Tibial nerve (tissue), 4 donors: Measurements from ENCODE around the gene CLN6. TPM values are rescaled to one million over a fixed set of nuclear protein-coding genes. Genes with fewer than 3 reads are reported as not detected.

ENCODE experiments used
- DNase-seq, 2 donors: peaks; one replicate each; pipeline ENCODE4 v3.0.0-alpha.2; 2019; ENCODE audit warnings: low spot score in 2 of 2
- H3K27ac ChIP-seq, 4 donors: fragments of 200-600 bp; sonication (generic) in 3 of 4; one replicate each; pipeline ENCODE4 v1.5.1; 2017 to 2019; ENCODE audit warnings: mild to moderate bottlenecking in 1 of 4
- H3K27me3 ChIP-seq, 2 donors: fragments of 200-600 bp; sonication (generic) in 1 of 2; one replicate each; pipeline versions ENCODE4 v1.5.1 to v1.6.0; 2017 to 2019
- H3K36me3 ChIP-seq, 3 donors: fragments of 200-600 bp; sonication (generic); one replicate each; pipeline ENCODE4 v1.5.1; 2018 to 2019
- H3K4me1 ChIP-seq, 4 donors: fragments of 200-600 bp; sonication (generic) in 3 of 4; one replicate each; pipeline ENCODE4 v1.5.1; 2017 to 2019
- H3K4me3 ChIP-seq, 4 donors: fragments of 200-600 bp; sonication (generic) in 3 of 4; one replicate each; pipeline ENCODE4 v1.5.1; 2017 to 2019; ENCODE audit warnings: mild to moderate bottlenecking in 1 of 4, moderate library complexity in 1 of 4
- H3K9me3 ChIP-seq, 4 donors: fragments of 200-600 bp; sonication (generic) in 3 of 4; one replicate each; pipeline ENCODE4 v1.5.1; 2017 to 2019
- CTCF ChIP-seq, 5 experiments: fragments of 200-600 bp in 3 of 5; fragments of 450-650 bp in 2 of 5; sonication (generic) in 3 of 5; IDR thresholded peaks; one replicate each; pipeline ENCODE4 v1.5.1; 2016 to 2019; ENCODE audit warnings: antibody characterized with exemption in 5 of 5, mild to moderate bottlenecking in 3 of 5, moderate library complexity in 2 of 5
- EP300 ChIP-seq, 2 donors: sonication (generic); formaldehyde crosslinking; IDR thresholded peaks; one replicate each; pipeline ENCODE4 v1.6.1; 2017; ENCODE audit warnings: antibody characterized with exemption in 2 of 2, mild to moderate bottlenecking in 1 of 2
- POLR2A ChIP-seq, 2 donors: fragments of 450-650 bp; IDR thresholded peaks; one replicate each; pipeline ENCODE4 v1.6.1; 2017; ENCODE audit warnings: antibody characterized with exemption in 2 of 2, mild to moderate bottlenecking in 2 of 2, moderate library complexity in 2 of 2
- WGBS, 2 donors: methylation state at CpG; one replicate each; pipeline ENCODE4 v1.1.5; 2018; 5-methylcytosine and 5-hydroxymethylcytosine counted together
- total RNA-seq, 4 donors: library from RNA; depleted of rRNA; stranded (reverse); fragments of >200 nt; gene quantifications; one replicate each; pipeline ENCODE4 v1.1.0, GENCODE V29; 2016

CLN6 gene
- total RNA-seq, result 10 to 100 TPM; 10.0 to 28.8 (median 16.3) TPM

GRCh38 chr15:68229386-68230156 lies at the start of gene CLN6:
Gene CLN6, minus strand, starts transcription at chr15:68229728. Its CDS starts 144 bp downstream, at chr15:68229584.
- peaks cover 0 to 22% (median 10%) of the 10 kb centered on the region in 4 donors for H3K4me1 ChIP-seq
- H3K27me3 ChIP-seq, result no peaks in the 10 kb centered on the region
- H3K27ac ChIP-seq, result peak within 1 kb of the TSS; percentile 85 to 93 (median 86)
- no peaks in the 10 kb centered on the region for H3K36me3 ChIP-seq
- H3K4me3 ChIP-seq, result peak within 1 kb of the TSS; percentile 80 to 98 (median 92)
- peak; percentile 53 to 63 for DNase-seq
- 0 to 1% methylated on average over 24 to 39 of the region's 82 CpGs for WGBS, 2 donors
- TF ChIP-seq POLR2A (IDR thresholded peaks at IDR 0.05) (peak; percentile 6 to 57), EP300 (IDR thresholded peaks at IDR 0.05) (peak in 1 of 2 donors; percentile 39), CTCF (IDR thresholded peaks at IDR 0.05) (peak in 1 of 5 experiments; percentile 42)
- H3K9me3 ChIP-seq, result no peaks in the 10 kb centered on the region

GRCh38 chr15:68278595-68279405 lies 49.3 kb upstream of the CLN6 start:
- H3K4me1 ChIP-seq, result peaks cover 0 to 59% (median 39%) of the 10 kb centered on the region in 4 donors
- H3K9me3 ChIP-seq, result no peaks in the 10 kb centered on the region
- 1% methylated on average over 23 of the region's 23 CpGs for WGBS, 2 donors
- no peak for DNase-seq
- TF ChIP-seq CTCF (IDR thresholded peaks at IDR 0.05), result no peak
- TF ChIP-seq POLR2A (IDR thresholded peaks at IDR 0.05), result no peak
- H3K27me3 ChIP-seq, result no peaks in the 10 kb centered on the region
- peak overlapping the region; percentile 96 to 99 (median 98) for H3K27ac ChIP-seq
- no peaks in the 10 kb centered on the region for H3K36me3 ChIP-seq
- peak overlapping the region; percentile 61 to 99 (median 86) for H3K4me3 ChIP-seq

GRCh38 chr15:68278345-68278594 lies 48.7 kb upstream of the CLN6 start:
- H3K36me3 ChIP-seq, result no peaks in the 10 kb centered on the region
- peaks cover 0 to 57% (median 39%) of the 10 kb centered on the region in 4 donors for H3K4me1 ChIP-seq
- H3K4me3 ChIP-seq, result peak overlapping the region; percentile 61 to 99 (median 86)
- H3K27ac ChIP-seq, result peak overlapping the region; percentile 96 to 99 (median 98)
- DNase-seq, result no peak
- H3K9me3 ChIP-seq, result no peaks in the 10 kb centered on the region
- WGBS, 2 donors, result 0% methylated on average over 9 to 21 of the region's 22 CpGs
- TF ChIP-seq POLR2A (IDR thresholded peaks at IDR 0.05) (no peak), EP300 (IDR thresholded peaks at IDR 0.05) (no peak), CTCF (IDR thresholded peaks at IDR 0.05) (peak in 2 of 5 experiments; percentile 15 to 16)
- no peaks in the 10 kb centered on the region for H3K27me3 ChIP-seq

GRCh38 chr15:68277603-68278344 lies 48.2 kb upstream of the CLN6 start, which contains the start of gene FEM1B:
Gene FEM1B, plus strand, starts transcription at chr15:68277745. Its CDS starts 673 bp downstream, at chr15:68278418.
- TF ChIP-seq EP300 (IDR thresholded peaks at IDR 0.05) (peak; percentile 75 to 97), CTCF (IDR thresholded peaks at IDR 0.05) (peak in 2 of 5 experiments; percentile 25 to 39), POLR2A (IDR thresholded peaks at IDR 0.05) (peak; percentile 74 to 78)
- Histone ChIP-seq H3K9me3 (no peaks in the 10 kb centered on the region), H3K4me3 (peak within 1 kb of the TSS; percentile 61 to 99 (median 86)), H3K4me1 (peaks cover 0 to 57% (median 35%) of the 10 kb centered on the region in 4 donors), H3K27me3 (no peaks in the 10 kb centered on the region), H3K36me3 (no peaks in the 10 kb centered on the region), H3K27ac (peak within 1 kb of the TSS; percentile 96 to 99 (median 98))
- WGBS, 2 donors, result 1% methylated on average over 39 to 48 of the region's 85 CpGs
- peak; percentile 77 to 82 for DNase-seq
